Skeletal muscle tissue (tissue), 4 donors: ENCODE measurements around the gene WNT11. TPM values are rescaled to one million over a fixed set of nuclear protein-coding genes. Genes with fewer than 3 reads are reported as not detected.

ENCODE experiments used
- H3K27ac ChIP-seq: one replicate; pipeline ENCODE4 v1.7.0; 2013; ENCODE audit warnings: mild to moderate bottlenecking, low read depth, low read length, inconsistent platforms
- H3K27me3 ChIP-seq, 3 donors: one replicate each; pipeline ENCODE4 v1.7.0; 2013; ENCODE audit warnings: low read length in 3 of 3; ENCODE audit not compliant: control insufficient read depth in 3 of 3, insufficient read depth in 3 of 3
- H3K36me3 ChIP-seq, 3 donors: one replicate each; pipeline ENCODE4 v1.7.0; 2013; ENCODE audit warnings: low read length in 3 of 3; ENCODE audit not compliant: control insufficient read depth in 3 of 3, insufficient read depth in 3 of 3
- H3K4me1 ChIP-seq, 3 donors: one replicate each; pipeline ENCODE4 v1.7.0; 2013; ENCODE audit warnings: low read length in 3 of 3, mild to moderate bottlenecking in 3 of 3; ENCODE audit not compliant: control insufficient read depth in 3 of 3, insufficient read depth in 3 of 3
- H3K4me3 ChIP-seq, 3 donors: one replicate each; pipeline ENCODE4 v1.7.0; 2013; ENCODE audit warnings: low read length in 3 of 3
- H3K9ac ChIP-seq, 3 donors: one replicate each; pipeline ENCODE4 v1.7.0; 2013; ENCODE audit warnings: low read length in 3 of 3, mild to moderate bottlenecking in 3 of 3, moderate library complexity in 2 of 3, low read depth in 1 of 3
- H3K9me3 ChIP-seq, 3 donors: one replicate each; pipeline ENCODE4 v1.7.0; 2013; ENCODE audit warnings: low read length in 3 of 3; ENCODE audit not compliant: control insufficient read depth in 3 of 3
- total RNA-seq: library from RNA; depleted of rRNA; stranded (reverse); fragments of >200 nt; gene quantifications from one replicate; pipeline ENCODE4 v1.2.3, GENCODE V29; 2014
- donor health status: Osteomylitis.

WNT11 gene
- total RNA-seq, 1 donor from 2014 or later = 18.3 TPM

GRCh38 chr11:76197332-76197731, 9.0 kb downstream of the WNT11 start:
- peaks cover 3 to 7% (median 5%) of the 10 kb centered on the region in 3 donors for H3K4me1 ChIP-seq
- no peak overlapping the region for H3K27ac ChIP-seq
- H3K9ac ChIP-seq = no peak overlapping the region
- H3K9me3 ChIP-seq = no peaks in the 10 kb centered on the region
- no peaks in the 10 kb centered on the region for H3K27me3 ChIP-seq
- H3K36me3 ChIP-seq = peaks cover 18 to 34% (median 22%) of the 10 kb centered on the region in 3 donors
- no peak overlapping the region for H3K4me3 ChIP-seq

GRCh38 chr11:76196849-76197248, 9.5 kb downstream of the WNT11 start:
- Histone ChIP-seq H3K9me3 (no peaks in the 10 kb centered on the region), H3K4me3 (no peak overlapping the region), H3K36me3 (peaks cover 18 to 36% (median 22%) of the 10 kb centered on the region in 3 donors), H3K9ac (no peak overlapping the region), H3K4me1 (peaks cover 3 to 7% (median 5%) of the 10 kb centered on the region in 3 donors), H3K27ac (no peak overlapping the region), H3K27me3 (no peaks in the 10 kb centered on the region)

GRCh38 chr11:76194872-76195668, 11.2 kb downstream of the WNT11 start:
- H3K9ac ChIP-seq = peak overlapping the region in 1 of 3 donors; percentile 10

GRCh38 chr11:76193219-76193618, 13.1 kb downstream of the WNT11 start:
- H3K36me3 ChIP-seq = peaks cover 27 to 59% (median 47%) of the 10 kb centered on the region in 3 donors
- no peaks in the 10 kb centered on the region for H3K9me3 ChIP-seq
- no peak overlapping the region for H3K4me3 ChIP-seq
- no peak overlapping the region for H3K9ac ChIP-seq
- H3K27me3 ChIP-seq = no peaks in the 10 kb centered on the region
- H3K4me1 ChIP-seq = peaks cover 3 to 7% (median 5%) of the 10 kb centered on the region in 3 donors
- no peak overlapping the region for H3K27ac ChIP-seq

More at GRCh38 chr11:76194872-76195668, 11.2 kb downstream of the WNT11 start:
- no peaks in the 10 kb centered on the region for H3K9me3 ChIP-seq
- H3K4me1 ChIP-seq = peaks cover 3 to 7% (median 5%) of the 10 kb centered on the region in 3 donors
- no peak overlapping the region for H3K27ac ChIP-seq
- no peaks in the 10 kb centered on the region for H3K27me3 ChIP-seq
- H3K4me3 ChIP-seq = no peak overlapping the region
- H3K36me3 ChIP-seq = peaks cover 27 to 52% (median 37%) of the 10 kb centered on the region in 3 donors

DNA sequence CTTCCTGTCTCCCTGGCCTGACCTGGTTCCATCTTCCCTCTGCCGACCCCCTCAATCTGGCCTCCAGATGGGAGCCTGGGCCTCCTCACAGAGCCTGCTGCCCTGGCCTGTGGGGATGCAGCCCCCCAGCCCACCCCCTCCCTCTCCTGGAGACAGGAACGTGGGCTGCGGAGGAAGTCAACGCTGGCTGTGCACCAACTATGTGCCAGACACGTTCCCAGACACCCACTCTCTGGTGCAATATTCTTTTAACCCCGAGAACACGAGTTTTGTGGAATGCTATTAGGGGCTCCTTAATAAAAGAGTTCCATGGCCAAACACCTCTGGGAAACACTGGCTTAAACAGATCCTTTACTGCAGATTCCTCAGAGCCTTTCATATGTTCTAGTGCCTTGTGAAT, 15.9 kb downstream of the WNT11 start:
- peaks cover 17 to 20% (median 17%) of the 10 kb centered on the region in 3 donors for H3K4me1 ChIP-seq
- no peaks in the 10 kb centered on the region for H3K27me3 ChIP-seq
- H3K36me3 ChIP-seq = peaks cover 22 to 49% (median 37%) of the 10 kb centered on the region in 3 donors
- H3K9ac ChIP-seq = no peak overlapping the region
- no peak overlapping the region for H3K27ac ChIP-seq
- H3K9me3 ChIP-seq = no peaks in the 10 kb centered on the region
- H3K4me3 ChIP-seq = no peak overlapping the region

GRCh38 chr11:76189682-76190081, 16.6 kb downstream of the WNT11 start:
- Histone ChIP-seq H3K27ac (no peak overlapping the region), H3K36me3 (peaks cover 22 to 45% (median 38%) of the 10 kb centered on the region in 3 donors), H3K9ac (no peak overlapping the region), H3K27me3 (no peaks in the 10 kb centered on the region), H3K9me3 (no peaks in the 10 kb centered on the region), H3K4me3 (no peak overlapping the region), H3K4me1 (peaks cover 22 to 24% (median 23%) of the 10 kb centered on the region in 3 donors)

DNA sequence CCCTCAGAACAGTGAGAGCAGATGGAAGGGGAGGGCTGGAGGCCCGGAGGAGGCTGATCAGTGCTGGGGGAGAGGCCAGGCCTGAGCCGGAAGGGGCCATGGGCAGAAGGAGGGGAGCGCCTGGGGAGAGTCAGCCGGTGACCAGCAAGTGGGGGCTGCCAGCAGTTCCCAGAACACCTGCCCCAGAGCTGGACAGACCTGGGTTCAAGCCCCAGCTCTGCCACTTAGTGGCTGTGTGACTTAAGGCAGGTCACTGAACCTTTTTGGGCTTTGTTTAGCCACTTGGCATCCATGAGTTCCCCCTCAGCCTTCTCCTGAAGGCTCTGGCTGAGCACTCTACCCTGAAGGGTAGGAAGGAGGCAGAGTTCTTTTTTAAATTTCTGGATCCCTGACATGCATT, 17.4 kb downstream of the WNT11 start:
- Histone ChIP-seq H3K27me3 (no peaks in the 10 kb centered on the region), H3K9ac (peak overlapping the region in 1 of 3 donors; percentile 33), H3K27ac (no peak overlapping the region), H3K36me3 (peaks cover 22 to 42% (median 35%) of the 10 kb centered on the region in 3 donors), H3K9me3 (no peaks in the 10 kb centered on the region), H3K4me1 (peaks cover 25 to 30% (median 30%) of the 10 kb centered on the region in 3 donors), H3K4me3 (no peak overlapping the region)

DNA sequence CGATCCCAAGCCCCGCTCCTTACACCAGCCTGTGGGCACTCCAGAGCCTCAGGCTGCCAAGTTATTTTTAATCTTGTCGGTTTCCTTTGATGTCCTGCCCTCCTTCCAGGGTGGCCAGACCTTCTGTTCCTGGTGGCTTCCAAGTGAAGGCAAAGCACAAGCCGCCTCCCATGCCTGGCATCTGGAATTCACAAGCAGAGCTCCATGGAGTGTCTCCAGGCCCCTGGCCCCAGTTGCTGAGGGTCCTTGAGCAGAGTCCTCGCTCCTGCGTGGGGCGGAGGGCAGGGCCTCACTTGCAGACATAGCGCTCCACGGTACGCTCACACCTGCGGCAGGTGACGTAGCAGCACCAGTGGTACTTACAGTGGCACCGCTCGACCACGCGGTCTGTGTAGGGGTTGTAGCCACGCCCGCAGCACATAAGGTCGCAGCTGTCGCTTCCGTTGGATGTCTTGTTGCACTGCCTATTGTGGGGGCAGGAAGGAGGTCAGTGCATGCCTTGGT, 19.5 kb downstream of the WNT11 start:
- Histone ChIP-seq H3K36me3 (peaks cover 10 to 29% (median 28%) of the 10 kb centered on the region in 3 donors), H3K4me3 (peak overlapping the region in 2 of 3 donors; percentile 54 to 56), H3K27ac (peak overlapping the region; percentile 74), H3K9me3 (no peaks in the 10 kb centered on the region), H3K27me3 (no peaks in the 10 kb centered on the region), H3K4me1 (peaks cover 26 to 31% (median 30%) of the 10 kb centered on the region in 3 donors), H3K9ac (peak overlapping the region in 2 of 3 donors; percentile 38 to 70)

GRCh38 chr11:76185931-76186401, 20.3 kb downstream of the WNT11 start:
- H3K36me3 ChIP-seq = peaks cover 3 to 22% (median 21%) of the 10 kb centered on the region in 3 donors
- H3K4me3 ChIP-seq = peak overlapping the region in 1 of 3 donors; percentile 13
- H3K27me3 ChIP-seq = no peaks in the 10 kb centered on the region
- H3K9me3 ChIP-seq = no peaks in the 10 kb centered on the region
- H3K27ac ChIP-seq = peak overlapping the region; percentile 75
- peak overlapping the region; percentile 58 to 81 (median 77) for H3K9ac ChIP-seq
- peaks cover 26 to 31% (median 30%) of the 10 kb centered on the region in 3 donors for H3K4me1 ChIP-seq

GRCh38 chr11:76185511-76185910, 20.8 kb downstream of the WNT11 start:
- H3K27me3 ChIP-seq = no peaks in the 10 kb centered on the region

More at GRCh38 chr11:76185511-76185910, 20.8 kb downstream of the WNT11 start:
- Histone ChIP-seq H3K9me3 (no peaks in the 10 kb centered on the region), H3K4me1 (peaks cover 26 to 31% (median 30%) of the 10 kb centered on the region in 3 donors), H3K4me3 (peak overlapping the region in 1 of 3 donors; percentile 4), H3K9ac (peak overlapping the region; percentile 58 to 81 (median 77)), H3K36me3 (peaks cover 0 to 18% (median 16%) of the 10 kb centered on the region in 3 donors), H3K27ac (peak overlapping the region; percentile 75)
